ENCODE data around the gene AGO3.

DNA sequence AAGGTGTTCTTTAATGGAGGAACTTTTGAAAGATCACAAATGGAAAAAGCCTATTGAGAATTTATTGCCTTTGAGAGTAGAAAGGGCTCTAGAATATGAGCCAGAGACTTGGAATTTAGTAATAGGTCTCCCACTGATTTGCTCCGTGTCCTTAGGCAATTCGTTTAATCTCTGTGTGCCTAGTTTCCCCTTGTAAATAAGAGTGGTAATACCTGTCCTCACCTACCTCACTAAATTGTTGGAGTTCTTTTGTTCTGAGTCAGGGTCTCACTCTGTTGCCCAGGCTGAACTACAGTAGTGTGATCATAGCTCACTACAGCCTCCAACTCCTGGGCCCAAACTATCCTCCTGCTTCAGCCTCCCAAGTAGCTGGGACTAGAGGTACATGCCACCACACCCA, 138.0 kb downstream of the AGO3 start:
- TF ChIP-seq POLR2A (IDR thresholded peaks at IDR 0.05; ENCODE audit: extremely low read depth, insufficient read length) (no peak), CTCF (IDR thresholded peaks at IDR 0.05; ENCODE audit: low read depth, low read length) (no peak), MAX (IDR thresholded peaks at IDR 0.05; ENCODE audit: low read depth, low read length) (no peak)
